HUDEP-2 (cell line): Measurements from ENCODE around the gene HERPUD2.
"Not testable (repeated sequence)": the region's sequence is repeated elsewhere in the genome, so short reads cannot be mapped to it uniquely, and the experiment has no call there.

Source experiments
- DNase-seq, 76 experiments: peaks; one replicate each; lab custom pipeline; 2025; ENCODE audit not compliant: unreplicated experiment in 76 of 76; lab: John Stamatoyannopoulos, UW

HERPUD2 gene

DNA sequence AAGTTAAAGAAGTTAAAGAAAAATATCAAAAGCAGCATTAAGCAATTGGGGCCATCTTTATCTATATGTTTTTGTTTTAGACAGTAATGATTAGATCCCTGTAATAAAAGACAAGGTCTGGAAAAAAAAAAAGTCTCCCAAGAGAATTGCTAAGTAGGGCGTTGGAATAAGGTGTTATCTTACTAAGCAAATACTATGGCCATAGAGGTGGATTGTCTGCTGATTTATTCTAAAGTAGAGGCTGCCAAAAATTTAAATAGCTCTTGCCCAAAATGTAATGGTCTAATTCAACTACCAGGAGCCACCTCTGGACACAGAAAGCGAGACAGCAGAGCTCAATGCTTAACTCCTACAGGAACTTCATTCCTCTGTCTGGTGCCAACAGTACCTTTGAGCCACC is 71.6 kb downstream of the HERPUD2 start:
- no peak for DNase-seq

DNA sequence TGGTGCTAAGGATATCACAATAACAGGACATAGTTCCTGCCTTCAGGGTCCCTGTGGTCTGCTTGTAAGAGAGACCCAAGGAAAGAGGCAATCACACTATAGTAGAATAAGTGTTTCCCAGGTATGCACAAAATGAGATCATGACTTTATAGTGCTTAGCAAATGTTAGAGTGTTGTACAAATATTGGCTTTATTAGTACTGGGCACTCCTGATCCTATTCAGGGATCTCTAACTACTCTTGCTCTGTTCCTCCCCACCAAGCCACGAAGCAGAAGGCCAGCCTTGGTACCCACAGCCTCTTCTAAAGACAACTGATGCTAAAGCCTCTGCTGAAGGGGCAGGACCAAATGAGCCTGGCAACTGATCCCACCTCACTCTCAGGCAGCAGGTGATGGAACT is 75.1 kb downstream of the HERPUD2 start:
- DNase-seq, result no peak

GRCh38 chr7:35617041-35617440 is 77.9 kb downstream of the HERPUD2 start:
- no peak for DNase-seq

DNA sequence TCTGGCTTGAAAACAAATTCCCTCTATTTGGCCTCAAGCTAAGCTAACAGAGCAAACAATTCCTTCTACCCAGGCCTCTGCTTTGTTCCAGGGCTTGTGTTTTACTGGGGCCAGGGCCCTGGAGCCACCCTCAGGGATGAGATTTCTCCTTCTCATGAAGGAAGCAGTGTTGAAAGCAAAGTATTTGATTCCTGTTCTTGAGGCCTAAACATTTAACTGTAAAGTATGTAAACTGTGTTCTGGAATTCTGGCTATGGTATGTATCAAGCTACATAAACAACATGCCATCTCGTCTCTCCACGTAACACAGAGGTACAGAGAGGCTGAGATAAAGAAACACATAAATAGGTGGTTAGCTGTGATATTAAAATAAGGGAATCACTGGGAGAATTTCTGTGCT is 81.8 kb downstream of the HERPUD2 start:
- no peak for DNase-seq

GRCh38 chr7:35605760-35606159 is 89.2 kb downstream of the HERPUD2 start:
- DNase-seq, result no peak

- no peak for DNase-seq
Measured at GRCh38 chr7:35604595-35604994, 90.3 kb downstream of the HERPUD2 start.

DNA sequence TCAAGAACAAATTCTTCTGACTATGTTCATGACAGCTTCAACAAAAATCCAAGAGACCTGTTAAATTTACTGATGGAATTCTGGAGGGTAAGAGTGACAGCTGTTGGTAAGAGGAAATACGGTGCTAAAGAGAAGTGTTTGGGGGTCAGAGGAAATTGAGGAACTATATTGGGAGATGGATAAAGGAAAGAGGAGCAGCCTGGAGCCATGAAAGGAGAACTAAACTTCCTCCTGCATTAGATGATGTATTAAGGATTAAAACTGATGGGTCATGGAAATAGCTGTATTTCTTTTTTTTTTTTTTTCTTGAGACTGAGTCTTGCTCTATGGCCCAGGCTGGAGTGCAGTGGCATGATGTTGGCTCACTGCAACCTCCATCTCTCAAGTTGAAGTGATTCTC is 95.3 kb downstream of the HERPUD2 start:
- no peak for DNase-seq

DNA sequence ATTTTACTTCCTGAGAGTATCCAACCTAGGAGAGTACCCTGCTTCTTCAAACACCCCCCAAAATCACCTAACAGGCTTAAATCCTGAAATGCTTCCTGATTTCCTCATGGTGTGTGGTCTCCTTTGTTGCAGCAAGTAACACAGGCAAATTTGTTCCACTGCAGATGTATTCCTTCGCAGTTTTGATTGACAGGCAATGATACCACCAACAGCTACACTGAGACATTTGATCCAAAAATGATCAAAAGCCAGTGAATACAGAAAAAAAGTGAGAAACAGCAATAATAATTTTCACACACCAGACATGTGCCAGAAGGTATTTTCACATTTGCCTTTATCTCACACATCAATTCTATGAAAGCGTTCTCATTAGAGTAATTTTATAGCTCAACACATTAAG is 95.9 kb downstream of the HERPUD2 start:
- no peak for DNase-seq

- no peak for DNase-seq
Measured at GRCh38 chr7:35596061-35596460, 98.9 kb downstream of the HERPUD2 start.

DNA sequence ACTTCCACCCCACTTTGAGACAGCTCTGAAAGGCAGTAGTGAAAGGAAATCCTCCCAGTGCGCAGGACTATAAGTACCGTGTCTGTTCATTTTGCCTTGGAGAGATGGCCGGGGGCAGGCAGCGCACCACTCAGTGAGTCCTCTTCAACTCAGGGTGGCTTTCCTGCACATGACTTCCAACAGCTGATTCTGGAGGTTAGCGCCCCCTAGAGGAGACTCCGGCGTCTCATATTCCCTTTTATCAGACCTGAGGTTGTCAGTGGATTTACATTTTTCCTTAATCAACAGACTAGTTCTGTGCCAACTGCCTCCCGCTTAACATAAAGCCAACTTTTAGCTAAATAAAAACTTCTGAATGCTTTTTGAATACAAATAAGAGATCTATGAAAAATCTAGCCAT is 101.0 kb downstream of the HERPUD2 start:
- peak in 40 of 76 experiments; percentile 1 to 42 (median 18) for DNase-seq

- no peak for DNase-seq
Measured at GRCh38 chr7:35588647-35589046, 106.3 kb downstream of the HERPUD2 start.

DNA sequence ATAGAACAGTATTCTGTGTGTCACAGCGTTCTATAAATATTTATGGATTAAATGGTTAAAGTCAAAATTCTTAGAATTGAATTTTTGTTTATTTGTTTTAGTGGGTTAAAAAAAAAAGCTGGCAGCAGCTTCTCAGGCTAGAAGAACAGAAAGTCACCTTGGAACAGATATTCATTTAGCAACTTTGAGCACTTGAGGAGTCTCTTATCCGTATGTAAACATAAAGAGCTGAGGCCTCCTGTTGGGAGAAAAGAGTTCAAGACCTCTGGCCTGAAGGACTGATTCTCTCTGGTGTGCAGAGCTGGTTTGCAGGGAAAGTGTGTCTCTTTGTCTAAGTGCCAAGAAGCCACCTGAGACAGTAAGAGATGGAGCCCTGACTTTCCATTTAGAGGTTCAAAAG is 109.9 kb downstream of the HERPUD2 start:
- no peak for DNase-seq

- not testable (repeated sequence) for DNase-seq
Measured at GRCh38 chr7:35584533-35584932, 110.4 kb downstream of the HERPUD2 start.
